K562 (cell line): ENCODE measurements around the gene GLDC. TPM values are rescaled to one million over a fixed set of nuclear protein-coding genes. Genes with fewer than 3 reads are reported as not detected.

Experiments
- KLF10 ChIP-seq: fragments of 250-450 bp; sonication (Bioruptor Pico); IDR thresholded peaks from 2 replicates; pipeline ENCODE4 v1.6.1; 2021; ENCODE audit warnings: matching md5 sums
- LCOR ChIP-seq: sonication (generic); formaldehyde crosslinking; IDR thresholded peaks from 2 replicates; pipeline ENCODE4 v1.8.0; 2022; ENCODE audit warnings: mild to moderate bottlenecking, missing genetic modification reagents
- SMARCE1 ChIP-seq: fragments of 450-650 bp; IDR thresholded peaks from 2 replicates; pipeline ENCODE4 v1.7.1; 2016; ENCODE audit warnings: mild to moderate bottlenecking
- TAF15 ChIP-seq: fragments of 200-400 bp; formaldehyde crosslinking; IDR thresholded peaks from 2 replicates; pipeline ENCODE4 v1.6.1; 2017; ENCODE audit warnings: mild to moderate bottlenecking, low read depth, low read length, moderate library complexity
- polyA plus RNA-seq, 8 experiments: library from polyadenylated mRNA; depleted of rRNA in 4 of 8; stranded (reverse) in 5 of 8; unstranded in 3 of 8; fragments of >200 nt; fragmentation: Nextera tagmentation in 2 of 8; fragmentation: Illumina TruSeq in 1 of 8; extraction: Ambion mirVana in 2 of 8; extraction: Trizol in 1 of 8; gene quantifications; 2 replicates each; pipeline versions ENCODE4 v1.2.1 to v1.2.3, GENCODE V29; 2011 to 2014; ENCODE audit warnings: inconsistent platforms in 1 of 8, missing spikeins in 1 of 8
- total RNA-seq, 7 experiments: library from RNA; depleted of rRNA in 6 of 7; stranded (reverse); fragments of >200 nt in 6 of 7; fragmentation: Illumina TruSeq in 2 of 7; extraction: Trizol in 2 of 7; gene quantifications; 2 replicates each; pipeline versions ENCODE4 v1.2.1 to v1.2.3, GENCODE V29; 2011 to 2021; ENCODE audit warnings: low replicate concordance in 1 of 7
- TF ChIP-seq, protein P1 (sequence below): sonication (generic); formaldehyde crosslinking; IDR thresholded peaks from 2 replicates; pipeline ENCODE4 v1.8.0; 2022; ENCODE audit warnings: mild to moderate bottlenecking, missing genetic modification reagents
- TF ChIP-seq, protein P2 (sequence below): fragments of 450-650 bp; IDR thresholded peaks from 2 replicates; pipeline ENCODE4 v1.6.1; 2016; ENCODE audit warnings: borderline replicate concordance

GLDC gene
- total and polyA plus RNA-seq, 9 of the 15 experiments (the other 6 are each of a cell fraction or from before 2014, with no cell fraction given) = 0.03 to 0.27 (median 0.08) TPM; not detected in 6

DNA sequence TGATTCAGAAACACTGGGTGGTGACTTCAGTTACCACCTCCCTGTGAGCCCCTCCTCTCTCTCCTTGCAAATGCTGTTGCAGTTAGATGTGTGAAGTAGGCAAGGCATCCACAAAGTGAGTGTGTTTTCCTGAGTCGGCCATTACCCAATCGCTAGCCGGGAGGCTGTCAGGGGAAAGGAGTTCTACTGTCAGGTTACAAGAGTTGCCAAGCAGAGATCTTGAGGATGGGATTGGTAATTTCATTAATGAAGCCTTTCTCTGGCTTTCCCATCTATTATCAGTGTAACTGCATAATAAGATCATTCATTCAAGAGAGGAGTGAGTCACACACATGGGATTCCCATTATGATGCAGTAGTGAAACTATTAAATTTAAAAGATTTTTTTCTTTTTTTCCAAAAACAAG lies 106.9 kb downstream of the GLDC start (continued):
- TF ChIP-seq, protein P1, sequence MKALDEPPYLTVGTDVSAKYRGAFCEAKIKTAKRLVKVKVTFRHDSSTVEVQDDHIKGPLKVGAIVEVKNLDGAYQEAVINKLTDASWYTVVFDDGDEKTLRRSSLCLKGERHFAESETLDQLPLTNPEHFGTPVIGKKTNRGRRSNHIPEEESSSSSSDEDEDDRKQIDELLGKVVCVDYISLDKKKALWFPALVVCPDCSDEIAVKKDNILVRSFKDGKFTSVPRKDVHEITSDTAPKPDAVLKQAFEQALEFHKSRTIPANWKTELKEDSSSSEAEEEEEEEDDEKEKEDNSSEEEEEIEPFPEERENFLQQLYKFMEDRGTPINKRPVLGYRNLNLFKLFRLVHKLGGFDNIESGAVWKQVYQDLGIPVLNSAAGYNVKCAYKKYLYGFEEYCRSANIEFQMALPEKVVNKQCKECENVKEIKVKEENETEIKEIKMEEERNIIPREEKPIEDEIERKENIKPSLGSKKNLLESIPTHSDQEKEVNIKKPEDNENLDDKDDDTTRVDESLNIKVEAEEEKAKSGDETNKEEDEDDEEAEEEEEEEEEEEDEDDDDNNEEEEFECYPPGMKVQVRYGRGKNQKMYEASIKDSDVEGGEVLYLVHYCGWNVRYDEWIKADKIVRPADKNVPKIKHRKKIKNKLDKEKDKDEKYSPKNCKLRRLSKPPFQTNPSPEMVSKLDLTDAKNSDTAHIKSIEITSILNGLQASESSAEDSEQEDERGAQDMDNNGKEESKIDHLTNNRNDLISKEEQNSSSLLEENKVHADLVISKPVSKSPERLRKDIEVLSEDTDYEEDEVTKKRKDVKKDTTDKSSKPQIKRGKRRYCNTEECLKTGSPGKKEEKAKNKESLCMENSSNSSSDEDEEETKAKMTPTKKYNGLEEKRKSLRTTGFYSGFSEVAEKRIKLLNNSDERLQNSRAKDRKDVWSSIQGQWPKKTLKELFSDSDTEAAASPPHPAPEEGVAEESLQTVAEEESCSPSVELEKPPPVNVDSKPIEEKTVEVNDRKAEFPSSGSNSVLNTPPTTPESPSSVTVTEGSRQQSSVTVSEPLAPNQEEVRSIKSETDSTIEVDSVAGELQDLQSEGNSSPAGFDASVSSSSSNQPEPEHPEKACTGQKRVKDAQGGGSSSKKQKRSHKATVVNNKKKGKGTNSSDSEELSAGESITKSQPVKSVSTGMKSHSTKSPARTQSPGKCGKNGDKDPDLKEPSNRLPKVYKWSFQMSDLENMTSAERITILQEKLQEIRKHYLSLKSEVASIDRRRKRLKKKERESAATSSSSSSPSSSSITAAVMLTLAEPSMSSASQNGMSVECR = no peak
- TF ChIP-seq LCOR (CRISPR knock-in tag) (no peak), SMARCE1 (no peak), TAF15 (no peak), KLF10 (no peak)
- TF ChIP-seq, protein P2, sequence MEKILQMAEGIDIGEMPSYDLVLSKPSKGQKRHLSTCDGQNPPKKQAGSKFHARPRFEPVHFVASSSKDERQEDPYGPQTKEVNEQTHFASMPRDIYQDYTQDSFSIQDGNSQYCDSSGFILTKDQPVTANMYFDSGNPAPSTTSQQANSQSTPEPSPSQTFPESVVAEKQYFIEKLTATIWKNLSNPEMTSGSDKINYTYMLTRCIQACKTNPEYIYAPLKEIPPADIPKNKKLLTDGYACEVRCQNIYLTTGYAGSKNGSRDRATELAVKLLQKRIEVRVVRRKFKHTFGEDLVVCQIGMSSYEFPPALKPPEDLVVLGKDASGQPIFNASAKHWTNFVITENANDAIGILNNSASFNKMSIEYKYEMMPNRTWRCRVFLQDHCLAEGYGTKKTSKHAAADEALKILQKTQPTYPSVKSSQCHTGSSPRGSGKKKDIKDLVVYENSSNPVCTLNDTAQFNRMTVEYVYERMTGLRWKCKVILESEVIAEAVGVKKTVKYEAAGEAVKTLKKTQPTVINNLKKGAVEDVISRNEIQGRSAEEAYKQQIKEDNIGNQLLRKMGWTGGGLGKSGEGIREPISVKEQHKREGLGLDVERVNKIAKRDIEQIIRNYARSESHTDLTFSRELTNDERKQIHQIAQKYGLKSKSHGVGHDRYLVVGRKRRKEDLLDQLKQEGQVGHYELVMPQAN = no peak
